ENCODE data around the gene CFAP57.

The CFAP57 gene

GRCh38 chr1:43251024-43251423 lies 78.9 kb downstream of the CFAP57 start:
- Histone ChIP-seq H3K4me3 (ENCODE audit: low read length) (no peak overlapping the region), H3K27me3 (ENCODE audit: control insufficient read depth, insufficient read depth, low read length) (no peaks in the 10 kb centered on the region), H3K9me3 (ENCODE audit: control insufficient read depth, low read length) (no peaks in the 10 kb centered on the region), H3K36me3 (ENCODE audit: control insufficient read depth, insufficient read depth, low read length) (no peaks in the 10 kb centered on the region), H3K4me1 (ENCODE audit: control insufficient read depth, insufficient read depth, low read length) (peaks cover 27% of the 10 kb centered on the region), H3K9ac (ENCODE audit: low read length) (no peak overlapping the region)

GRCh38 chr1:43252225-43252624 lies 80.1 kb downstream of the CFAP57 start:
- no peak overlapping the region for H3K9ac ChIP-seq (ENCODE audit: low read length)
- H3K4me1 ChIP-seq (ENCODE audit: control insufficient read depth, insufficient read depth, low read length) = peaks cover 30% of the 10 kb centered on the region
- H3K4me3 ChIP-seq (ENCODE audit: low read length) = no peak overlapping the region
- no peaks in the 10 kb centered on the region for H3K36me3 ChIP-seq (ENCODE audit: control insufficient read depth, insufficient read depth, low read length)
- H3K27me3 ChIP-seq (ENCODE audit: control insufficient read depth, insufficient read depth, low read length) = no peaks in the 10 kb centered on the region
- H3K9me3 ChIP-seq (ENCODE audit: control insufficient read depth, low read length) = no peaks in the 10 kb centered on the region

DNA sequence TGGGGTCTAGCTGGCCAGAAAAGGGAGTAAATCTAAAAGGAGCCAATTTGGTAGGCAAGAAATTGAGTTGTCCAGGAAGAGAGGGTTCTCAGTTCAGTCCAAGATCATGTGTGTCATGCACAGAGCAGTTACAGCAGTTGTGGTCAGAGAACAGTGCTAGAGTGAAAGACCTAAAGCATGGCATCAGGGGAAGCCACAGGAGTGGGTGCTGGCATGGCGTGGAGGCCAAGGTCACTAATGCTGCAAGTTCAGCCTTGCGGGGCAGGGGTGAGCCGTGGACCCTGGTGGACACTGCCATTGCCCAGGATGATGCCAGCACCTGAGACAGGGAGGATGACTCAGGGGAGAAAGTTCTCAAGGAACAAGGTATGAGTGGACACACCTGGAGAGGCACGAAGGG lies 81.0 kb downstream of the CFAP57 start:
- H3K4me3 ChIP-seq (ENCODE audit: low read length) = no peak overlapping the region
- no peaks in the 10 kb centered on the region for H3K9me3 ChIP-seq (ENCODE audit: control insufficient read depth, low read length)
- H3K4me1 ChIP-seq (ENCODE audit: control insufficient read depth, insufficient read depth, low read length) = peaks cover 35% of the 10 kb centered on the region
- no peaks in the 10 kb centered on the region for H3K36me3 ChIP-seq (ENCODE audit: control insufficient read depth, insufficient read depth, low read length)
- no peaks in the 10 kb centered on the region for H3K27me3 ChIP-seq (ENCODE audit: control insufficient read depth, insufficient read depth, low read length)
- H3K9ac ChIP-seq (ENCODE audit: low read length) = no peak overlapping the region

DNA sequence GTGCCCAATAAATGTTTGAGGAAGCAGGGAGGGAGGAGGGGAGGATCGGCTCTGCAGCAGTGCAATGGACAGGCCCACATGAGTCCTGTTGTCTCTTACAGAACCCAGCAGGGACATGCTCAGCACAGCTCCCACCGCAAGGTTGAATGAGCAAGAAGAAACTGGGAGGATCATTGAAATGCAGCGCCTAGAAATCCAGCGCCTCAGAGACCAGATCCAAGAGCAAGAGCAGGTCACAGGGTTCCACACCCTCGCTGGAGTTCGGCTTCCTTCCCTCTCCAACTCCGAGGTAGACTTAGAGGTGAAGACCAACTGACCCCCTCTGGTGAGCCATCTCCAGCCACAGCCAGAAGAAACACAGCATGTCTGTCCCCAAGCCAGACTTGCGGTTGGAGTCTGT lies 81.7 kb downstream of the CFAP57 start:
- no peak overlapping the region for H3K9ac ChIP-seq (ENCODE audit: low read length)
- no peak overlapping the region for H3K4me3 ChIP-seq (ENCODE audit: low read length)
- no peaks in the 10 kb centered on the region for H3K36me3 ChIP-seq (ENCODE audit: control insufficient read depth, insufficient read depth, low read length)
- peaks cover 35% of the 10 kb centered on the region for H3K4me1 ChIP-seq (ENCODE audit: control insufficient read depth, insufficient read depth, low read length)
- H3K9me3 ChIP-seq (ENCODE audit: control insufficient read depth, low read length) = no peaks in the 10 kb centered on the region
- no peaks in the 10 kb centered on the region for H3K27me3 ChIP-seq (ENCODE audit: control insufficient read depth, insufficient read depth, low read length)

- H3K4me1 ChIP-seq (ENCODE audit: control insufficient read depth, insufficient read depth, low read length) = peaks cover 35% of the 10 kb centered on the region
- H3K9ac ChIP-seq (ENCODE audit: low read length) = no peak overlapping the region
- H3K27me3 ChIP-seq (ENCODE audit: control insufficient read depth, insufficient read depth, low read length) = no peaks in the 10 kb centered on the region
- H3K4me3 ChIP-seq (ENCODE audit: low read length) = no peak overlapping the region
- no peaks in the 10 kb centered on the region for H3K9me3 ChIP-seq (ENCODE audit: control insufficient read depth, low read length)
- no peaks in the 10 kb centered on the region for H3K36me3 ChIP-seq (ENCODE audit: control insufficient read depth, insufficient read depth, low read length)
Measured at GRCh38 chr1:43255438-43256210, 83.5 kb downstream of the CFAP57 start.

GRCh38 chr1:43256675-43257570 lies 84.8 kb downstream of the CFAP57 start:
- no peaks in the 10 kb centered on the region for H3K27me3 ChIP-seq (ENCODE audit: control insufficient read depth, insufficient read depth, low read length)
- H3K36me3 ChIP-seq (ENCODE audit: control insufficient read depth, insufficient read depth, low read length) = no peaks in the 10 kb centered on the region
- no peaks in the 10 kb centered on the region for H3K9me3 ChIP-seq (ENCODE audit: control insufficient read depth, low read length)
- peaks cover 35% of the 10 kb centered on the region for H3K4me1 ChIP-seq (ENCODE audit: control insufficient read depth, insufficient read depth, low read length)
- H3K9ac ChIP-seq (ENCODE audit: low read length) = peak overlapping the region; percentile 19
- H3K4me3 ChIP-seq (ENCODE audit: low read length) = no peak overlapping the region

DNA sequence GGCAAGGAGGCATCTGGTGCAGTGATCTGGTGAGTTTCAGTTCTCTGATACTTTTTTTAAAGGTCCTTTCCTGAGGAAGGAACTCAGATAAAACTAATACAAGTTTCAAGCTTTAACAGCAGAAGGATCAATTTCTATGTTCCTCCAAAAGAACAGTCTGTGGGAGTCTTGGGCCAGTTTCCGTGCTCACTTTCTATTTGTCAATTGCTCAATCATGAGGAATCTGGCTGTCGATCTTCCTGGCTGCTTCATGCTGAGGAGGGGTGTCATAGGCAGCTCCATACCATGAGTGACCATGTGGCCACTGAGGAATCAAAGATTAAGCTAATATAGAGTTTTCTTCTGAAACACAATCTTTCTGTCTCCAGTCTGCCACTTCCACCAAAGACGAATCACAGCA lies 86.2 kb downstream of the CFAP57 start:
- H3K9ac ChIP-seq (ENCODE audit: low read length) = no peak overlapping the region
- no peak overlapping the region for H3K4me3 ChIP-seq (ENCODE audit: low read length)
- H3K9me3 ChIP-seq (ENCODE audit: control insufficient read depth, low read length) = no peaks in the 10 kb centered on the region
- peaks cover 35% of the 10 kb centered on the region for H3K4me1 ChIP-seq (ENCODE audit: control insufficient read depth, insufficient read depth, low read length)
- H3K36me3 ChIP-seq (ENCODE audit: control insufficient read depth, insufficient read depth, low read length) = no peaks in the 10 kb centered on the region
- H3K27me3 ChIP-seq (ENCODE audit: control insufficient read depth, insufficient read depth, low read length) = no peaks in the 10 kb centered on the region

GRCh38 chr1:43265431-43265830 lies 93.3 kb downstream of the CFAP57 start:
- Histone ChIP-seq H3K27me3 (ENCODE audit: control insufficient read depth, insufficient read depth, low read length) (no peaks in the 10 kb centered on the region), H3K36me3 (ENCODE audit: control insufficient read depth, insufficient read depth, low read length) (no peaks in the 10 kb centered on the region), H3K9me3 (ENCODE audit: control insufficient read depth, low read length) (no peaks in the 10 kb centered on the region), H3K4me3 (ENCODE audit: low read length) (no peak overlapping the region), H3K9ac (ENCODE audit: low read length) (no peak overlapping the region), H3K4me1 (ENCODE audit: control insufficient read depth, insufficient read depth, low read length) (peaks cover 14% of the 10 kb centered on the region)

DNA sequence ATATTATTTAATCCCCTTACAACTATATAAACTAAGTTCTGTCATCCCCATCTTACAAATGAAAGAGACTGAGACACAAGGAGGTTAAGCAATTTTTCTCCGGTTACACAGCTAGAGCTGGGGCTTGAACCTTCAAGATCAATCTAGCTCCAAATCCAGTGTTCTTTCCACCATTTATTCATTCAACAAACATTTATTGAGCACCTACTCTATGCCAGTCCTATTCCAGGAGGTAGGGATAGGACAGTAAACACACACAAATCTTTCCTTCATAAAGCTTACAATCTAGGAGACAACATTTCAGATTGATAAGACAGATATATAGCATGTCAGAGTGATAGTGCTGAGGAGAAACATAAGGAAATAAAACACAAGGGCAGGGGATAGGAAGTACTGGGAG lies 94.8 kb downstream of the CFAP57 start:
- Histone ChIP-seq H3K9ac (ENCODE audit: low read length) (no peak overlapping the region), H3K4me3 (ENCODE audit: low read length) (no peak overlapping the region), H3K4me1 (ENCODE audit: control insufficient read depth, insufficient read depth, low read length) (peaks cover 19% of the 10 kb centered on the region), H3K9me3 (ENCODE audit: control insufficient read depth, low read length) (no peaks in the 10 kb centered on the region), H3K36me3 (ENCODE audit: control insufficient read depth, insufficient read depth, low read length) (no peaks in the 10 kb centered on the region), H3K27me3 (ENCODE audit: control insufficient read depth, insufficient read depth, low read length) (no peaks in the 10 kb centered on the region)

DNA sequence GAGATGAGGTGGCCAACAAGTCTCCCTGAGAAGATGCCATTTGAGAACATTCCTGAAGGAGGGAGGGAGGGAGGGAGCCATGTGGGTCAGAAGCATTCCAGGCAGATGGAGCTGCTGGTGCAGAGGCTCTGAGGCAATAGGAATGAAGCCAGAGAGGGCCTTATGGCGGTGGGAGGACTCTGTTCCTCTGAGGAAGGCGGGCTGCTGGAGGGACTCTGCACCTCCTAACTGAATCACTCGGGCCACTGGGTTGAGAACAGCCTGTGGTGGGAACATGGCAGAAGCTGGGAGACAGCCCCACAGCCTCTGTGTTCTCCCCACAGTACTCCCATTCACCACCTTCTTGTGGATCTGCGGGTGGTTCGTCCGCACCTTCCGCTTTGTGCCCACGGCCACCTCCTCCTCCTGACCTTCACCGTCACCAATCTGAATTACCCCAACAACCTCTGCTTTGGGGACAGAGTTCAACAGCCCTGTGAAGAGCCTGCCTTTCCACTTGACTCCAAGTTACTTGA lies 95.2 kb downstream of the CFAP57 start:
- Histone ChIP-seq H3K4me3 (ENCODE audit: low read length) (no peak overlapping the region), H3K4me1 (ENCODE audit: control insufficient read depth, insufficient read depth, low read length) (peaks cover 24% of the 10 kb centered on the region), H3K9me3 (ENCODE audit: control insufficient read depth, low read length) (no peaks in the 10 kb centered on the region), H3K36me3 (ENCODE audit: control insufficient read depth, insufficient read depth, low read length) (no peaks in the 10 kb centered on the region), H3K9ac (ENCODE audit: low read length) (no peak overlapping the region), H3K27me3 (ENCODE audit: control insufficient read depth, insufficient read depth, low read length) (no peaks in the 10 kb centered on the region)

DNA sequence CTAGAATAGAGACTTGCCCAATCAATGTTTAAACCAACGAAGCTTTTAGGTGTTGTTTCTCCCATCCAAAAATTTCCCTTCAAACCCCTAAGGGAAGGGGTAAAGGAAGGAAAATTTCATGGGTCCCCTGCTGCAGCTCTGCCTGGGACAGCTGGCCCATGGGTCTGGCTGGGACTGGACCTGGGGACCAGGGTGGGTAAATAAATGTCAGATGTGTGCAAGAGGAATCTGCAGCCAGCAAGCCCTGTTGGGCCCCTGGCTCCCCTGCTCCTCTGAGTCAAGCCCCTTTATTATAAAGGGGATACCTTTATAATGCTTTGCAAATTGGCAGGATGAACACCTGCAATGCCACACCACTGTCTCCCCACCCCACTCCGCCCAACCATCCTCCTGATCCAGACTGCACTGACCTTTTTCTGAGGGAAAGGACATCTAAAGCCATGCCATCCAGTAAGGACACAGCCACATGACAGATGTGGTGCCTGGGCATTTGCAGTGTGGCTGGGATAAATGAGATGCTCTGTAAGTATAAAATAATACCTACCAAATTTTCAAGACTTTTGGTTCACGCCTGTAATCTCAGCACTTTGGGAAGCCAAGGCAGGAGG lies 95.8 kb downstream of the CFAP57 start:
- no peaks in the 10 kb centered on the region for H3K9me3 ChIP-seq (ENCODE audit: control insufficient read depth, low read length)
- peaks cover 24% of the 10 kb centered on the region for H3K4me1 ChIP-seq (ENCODE audit: control insufficient read depth, insufficient read depth, low read length)
- H3K36me3 ChIP-seq (ENCODE audit: control insufficient read depth, insufficient read depth, low read length) = no peaks in the 10 kb centered on the region
- H3K9ac ChIP-seq (ENCODE audit: low read length) = no peak overlapping the region
- no peak overlapping the region for H3K4me3 ChIP-seq (ENCODE audit: low read length)
- H3K27me3 ChIP-seq (ENCODE audit: control insufficient read depth, insufficient read depth, low read length) = no peaks in the 10 kb centered on the region

Measured in mucosa of stomach (tissue), 1 donor.